K562 (cell line): Measurements from ENCODE around the gene CD4. TPM values are rescaled to one million over a fixed set of nuclear protein-coding genes. Genes with fewer than 3 reads are reported as not detected.

Source experiments
- C11orf30 ChIP-seq: fragments of 450-650 bp; IDR thresholded peaks from 2 replicates; pipeline ENCODE4 v1.6.1; 2016; ENCODE audit warnings: low read depth, mild to moderate bottlenecking
- CBX5 ChIP-seq: IDR thresholded peaks from 2 replicates; pipeline ENCODE4 v1.6.1; 2014; ENCODE audit warnings: low read depth, borderline replicate concordance
- CREB3L1 ChIP-seq: fragments of 450-650 bp; IDR thresholded peaks from 2 replicates; pipeline ENCODE4 v1.6.1; 2014; ENCODE audit warnings: low read depth, mild to moderate bottlenecking, moderate library complexity, borderline replicate concordance
- ETS2 ChIP-seq: IDR thresholded peaks from 2 replicates; pipeline ENCODE4 v1.6.1; 2016; ENCODE audit warnings: borderline replicate concordance, missing genetic modification characterization, mild to moderate bottlenecking, moderate library complexity, missing compliant biosample characterization; ENCODE audit not compliant: poor library complexity, severe bottlenecking
- ETV1 ChIP-seq: fragments of 450-650 bp; conservative IDR thresholded peaks from 2 replicates; pipeline ENCODE4 v1.6.1; 2016; ENCODE audit warnings: missing genetic modification characterization, control low read depth, low read depth, missing compliant biosample characterization
- FOXA3 ChIP-seq, 2 experiments: fragments of 450-650 bp in 1 of 2; sonication (generic) in 1 of 2; formaldehyde crosslinking; IDR thresholded peaks in 1 of 2; conservative IDR thresholded peaks in 1 of 2; 2 replicates each; pipeline versions ENCODE4 v1.4.0 to v1.8.0; 2020 to 2022; ENCODE audit warnings: mild to moderate bottlenecking in 2 of 2, missing genetic modification reagents in 1 of 2
- GABPA ChIP-seq: fragments of 200-800 bp; sonication (Bioruptor generic); conservative IDR thresholded peaks from 2 replicates; pipeline ENCODE4 v1.6.1; 2016; ENCODE audit warnings: low read depth, missing genetic modification characterization, missing compliant biosample characterization
- HDAC1 ChIP-seq, 2 experiments: fragments of 450-650 bp; IDR thresholded peaks; 2 replicates each; pipeline ENCODE4 v1.6.1; 2016 to 2017; ENCODE audit warnings: inconsistent platforms in 1 of 2, mild to moderate bottlenecking in 1 of 2, moderate library complexity in 1 of 2
- HNRNPL ChIP-seq: fragments of 200-400 bp; formaldehyde crosslinking; IDR thresholded peaks from 2 replicates; pipeline ENCODE4 v1.6.1; 2017; ENCODE audit warnings: low read depth, mild to moderate bottlenecking, low read length
- KLF13 ChIP-seq: fragments of 450-650 bp; IDR thresholded peaks from 2 replicates; pipeline ENCODE4 v1.6.1; 2016; ENCODE audit warnings: missing genetic modification characterization, low read depth, mild to moderate bottlenecking, missing compliant biosample characterization, moderate library complexity, borderline replicate concordance
- NR2C2 ChIP-seq, 2 experiments: fragments of 200-800 bp in 1 of 2; sonication (Bioruptor generic) in 1 of 2; sonication (generic) in 1 of 2; formaldehyde crosslinking in 1 of 2; IDR thresholded peaks; 2 replicates each; pipeline versions ENCODE4 v1.6.1 to v1.8.0; 2016 to 2022; ENCODE audit warnings: mild to moderate bottlenecking in 1 of 2, missing compliant biosample characterization in 1 of 2, missing genetic modification characterization in 1 of 2, missing genetic modification reagents in 1 of 2
- NR4A1 ChIP-seq, 2 experiments: fragments of 250-450 bp in 1 of 2; fragments of 450-650 bp in 1 of 2; sonication (Bioruptor Pico) in 1 of 2; IDR thresholded peaks; 2 replicates each; pipeline versions ENCODE4 v1.4.0 to v1.6.1; 2016 to 2020; ENCODE audit warnings: mild to moderate bottlenecking in 2 of 2, missing compliant biosample characterization in 1 of 2, missing genetic modification characterization in 1 of 2, moderate library complexity in 1 of 2
- RAD21 ChIP-seq, 2 experiments: fragments of 250-450 bp in 1 of 2; fragments of 450-650 bp in 1 of 2; sonication (Bioruptor Pico) in 1 of 2; formaldehyde crosslinking in 1 of 2; IDR thresholded peaks in 1 of 2; conservative IDR thresholded peaks in 1 of 2; 2 replicates each; pipeline versions ENCODE4 v1.4.0 to v1.8.0; 2020 to 2022; ENCODE audit warnings: mild to moderate bottlenecking in 2 of 2, moderate library complexity in 1 of 2
- SIN3A ChIP-seq, 2 experiments: fragments of 150-350 bp in 1 of 2; IDR thresholded peaks; 2 replicates each; pipeline ENCODE4 v1.6.1; 2011 to 2016; ENCODE audit warnings: borderline replicate concordance in 2 of 2, low read depth in 2 of 2, low read length in 2 of 2, mild to moderate bottlenecking in 2 of 2, moderate library complexity in 2 of 2; ENCODE audit not compliant: control insufficient read depth in 1 of 2
- XRCC5 ChIP-seq: fragments of 200-400 bp; formaldehyde crosslinking; IDR thresholded peaks from 2 replicates; pipeline ENCODE4 v1.6.1; 2017; ENCODE audit warnings: low read depth, mild to moderate bottlenecking, low read length
- ZBTB9 ChIP-seq: fragments of 450-650 bp; formaldehyde crosslinking; IDR thresholded peaks from 2 replicates; pipeline ENCODE4 v1.4.0; 2020; ENCODE audit warnings: mild to moderate bottlenecking, moderate library complexity
- ZNF143 ChIP-seq: sonication (generic); formaldehyde crosslinking; IDR thresholded peaks from 2 replicates; pipeline ENCODE4 v1.9.0; 2022; ENCODE audit warnings: mild to moderate bottlenecking, missing genetic modification reagents
- ZNF316 ChIP-seq: fragments of 450-650 bp; IDR thresholded peaks from 2 replicates; pipeline ENCODE4 v1.6.1; 2016
- ZNF584 ChIP-seq: fragments of 200-800 bp; sonication (Bioruptor generic); IDR thresholded peaks from 2 replicates; pipeline ENCODE4 v1.6.1; 2016; ENCODE audit warnings: low read depth, mild to moderate bottlenecking, missing genetic modification characterization, missing compliant biosample characterization
- ZNF586 ChIP-seq: fragments of 450-650 bp; formaldehyde crosslinking; conservative IDR thresholded peaks from 2 replicates; pipeline ENCODE4 v1.4.0; 2020; ENCODE audit warnings: mild to moderate bottlenecking, moderate library complexity
- polyA plus RNA-seq, 8 experiments: library from polyadenylated mRNA; depleted of rRNA in 4 of 8; stranded (reverse) in 5 of 8; unstranded in 3 of 8; fragments of >200 nt; fragmentation: Nextera tagmentation in 2 of 8; fragmentation: Illumina TruSeq in 1 of 8; extraction: Ambion mirVana in 2 of 8; extraction: Trizol in 1 of 8; gene quantifications; 2 replicates each; pipeline versions ENCODE4 v1.2.1 to v1.2.3, GENCODE V29; 2011 to 2014; ENCODE audit warnings: inconsistent platforms in 1 of 8, missing spikeins in 1 of 8
- total RNA-seq, 7 experiments: library from RNA; depleted of rRNA in 6 of 7; stranded (reverse); fragments of >200 nt in 6 of 7; fragmentation: Illumina TruSeq in 2 of 7; extraction: Trizol in 2 of 7; gene quantifications; 2 replicates each; pipeline versions ENCODE4 v1.2.1 to v1.2.3, GENCODE V29; 2011 to 2021; ENCODE audit warnings: low replicate concordance in 1 of 7
- TF ChIP-seq, protein P1 (sequence below): fragments of 200-800 bp; sonication (Bioruptor generic); IDR thresholded peaks from 2 replicates; pipeline ENCODE4 v1.6.1; 2017; ENCODE audit warnings: missing genetic modification characterization, missing compliant biosample characterization

CD4 gene
- total and polyA plus RNA-seq, 9 of the 15 experiments (the other 6 are each of a cell fraction or from before 2014, with no cell fraction given), result 0.06 to 0.27 (median 0.09) TPM; not detected in 5

- TF ChIP-seq, protein P1, sequence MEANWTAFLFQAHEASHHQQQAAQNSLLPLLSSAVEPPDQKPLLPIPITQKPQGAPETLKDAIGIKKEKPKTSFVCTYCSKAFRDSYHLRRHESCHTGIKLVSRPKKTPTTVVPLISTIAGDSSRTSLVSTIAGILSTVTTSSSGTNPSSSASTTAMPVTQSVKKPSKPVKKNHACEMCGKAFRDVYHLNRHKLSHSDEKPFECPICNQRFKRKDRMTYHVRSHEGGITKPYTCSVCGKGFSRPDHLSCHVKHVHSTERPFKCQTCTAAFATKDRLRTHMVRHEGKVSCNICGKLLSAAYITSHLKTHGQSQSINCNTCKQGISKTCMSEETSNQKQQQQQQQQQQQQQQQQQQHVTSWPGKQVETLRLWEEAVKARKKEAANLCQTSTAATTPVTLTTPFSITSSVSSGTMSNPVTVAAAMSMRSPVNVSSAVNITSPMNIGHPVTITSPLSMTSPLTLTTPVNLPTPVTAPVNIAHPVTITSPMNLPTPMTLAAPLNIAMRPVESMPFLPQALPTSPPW (CRISPR knock-in tag), result peak; percentile 79
- TF ChIP-seq C11orf30 (peak; percentile 66), ZBTB9 (CRISPR knock-in tag) (no peak), ZNF586 (CRISPR knock-in tag) (no peak), ETV1 (tag) (no peak), CREB3L1 (0 out of 2 replicates have a peak, but pooled peaks have one; percentile 14), NR4A1 (CRISPR knock-in tag; IDR thresholded peaks at IDR 0.05) (no peak), NR4A1 (tag; IDR thresholded peaks at IDR 0.05) (no peak), ZNF316 (peak; percentile 69), NR2C2 (CRISPR knock-in tag; IDR thresholded peaks at IDR 0.05) (no peak), NR2C2 (tag; IDR thresholded peaks at IDR 0.05) (peak; percentile 91), SIN3A (IDR thresholded peaks at IDR 0.05; ENCODE audit: borderline replicate concordance in 2 of 2, control insufficient read depth in 1 of 2, low read depth in 2 of 2, low read length in 2 of 2) (0 out of 4 replicates have a peak, but pooled peaks of 1 of the 2 experiments have one; percentile 13), KLF13 (tag) (0 out of 2 replicates have a peak, but pooled peaks have one; percentile 35), RAD21 (CRISPR knock-in tag; conservative IDR thresholded peaks at IDR 0.05 in 1 of 2, IDR thresholded peaks at IDR 0.05 in 1 of 2) (no peak), ZNF143 (CRISPR knock-in tag) (peak; percentile 81), ETS2 (tag) (no peak), ZNF584 (CRISPR knock-in tag) (0 out of 2 replicates have a peak, but pooled peaks have one; percentile 7), HDAC1 (IDR thresholded peaks at IDR 0.05) (peak in 1 of 2 experiments; percentile 45; a peak in 1 of 4 replicates), XRCC5 (0 out of 2 replicates have a peak, but pooled peaks have one; percentile 33), FOXA3 (CRISPR knock-in tag; conservative IDR thresholded peaks at IDR 0.05 in 1 of 2, IDR thresholded peaks at IDR 0.05 in 1 of 2) (0 out of 4 replicates have a peak, but pooled peaks of 1 of the 2 experiments have one; percentile 14), HNRNPL (no peak), CBX5 (no peak), GABPA (tag) (peak; percentile 67)
These were observed 63.5 kb downstream of the CD4 start (continued) for GRCh38 chr12:6852651-6853354.
